Upper lobe of left lung (tissue), 4 donors: ENCODE data around the gene TLE1.

Experiments
- CTCF ChIP-seq, 6 experiments: fragments of 450-650 bp in 4 of 6; fragments of 200-600 bp in 2 of 6; sonication (generic) in 2 of 6; IDR thresholded peaks; one replicate each; pipeline ENCODE4 v1.5.1; 2016 to 2019; ENCODE audit warnings: antibody characterized with exemption in 6 of 6
- EP300 ChIP-seq, 4 donors: sonication (generic); formaldehyde crosslinking; IDR thresholded peaks; one replicate each; pipeline ENCODE4 v1.5.1; 2017; ENCODE audit warnings: antibody characterized with exemption in 4 of 4, control low read depth in 2 of 4
- POLR2A ChIP-seq, 4 donors: fragments of 450-650 bp; IDR thresholded peaks; one replicate each; pipeline ENCODE4 v1.5.1; 2016 to 2017; ENCODE audit warnings: antibody characterized with exemption in 4 of 4, mild to moderate bottlenecking in 2 of 4
- POLR2AphosphoS5 ChIP-seq, 2 donors: sonication (generic); formaldehyde crosslinking; IDR thresholded peaks; one replicate each; pipeline ENCODE4 v1.5.1; 2017; ENCODE audit warnings: antibody characterized with exemption in 2 of 2

GRCh38 chr9:81634915-81635516 is 54.3 kb downstream of the TLE1 start:
- TF ChIP-seq CTCF (IDR thresholded peaks at IDR 0.05) (no peak), POLR2AphosphoS5 (IDR thresholded peaks at IDR 0.05) (no peak), POLR2A (IDR thresholded peaks at IDR 0.05) (no peak), EP300 (IDR thresholded peaks at IDR 0.05) (no peak)
